Osteocyte (in vitro differentiated cells): ENCODE data around the gene SRGAP2C. TPM values are rescaled to one million over a fixed set of nuclear protein-coding genes. Genes with fewer than 3 reads are reported as not detected.
"Not testable (repeated sequence)": the region's sequence is repeated elsewhere in the genome, so short reads cannot be mapped to it uniquely, and the experiment has no call there.

Source experiments
- DNase-seq: peaks from one replicate; pipeline ENCODE4 v3.0.0; 2021; ENCODE audit warnings: mixed read lengths; ENCODE audit not compliant: unreplicated experiment; ENCODE audit errors: extremely low spot score
- H3K27ac Mint-ChIP-seq: one replicate; pipeline ENCODE4 v1.8.0; 2021; ENCODE audit warnings: mild to moderate bottlenecking, mixed read lengths; ENCODE audit not compliant: unreplicated experiment
- H3K27me3 Mint-ChIP-seq: one replicate; pipeline ENCODE4 v1.8.0; 2021; ENCODE audit warnings: mixed read lengths; ENCODE audit not compliant: unreplicated experiment
- H3K36me3 Mint-ChIP-seq: one replicate; pipeline ENCODE4 v1.8.0; 2021; ENCODE audit warnings: mixed read lengths; ENCODE audit not compliant: unreplicated experiment
- H3K4me1 Mint-ChIP-seq: one replicate; pipeline ENCODE4 v1.8.0; 2021; ENCODE audit warnings: mixed read lengths; ENCODE audit not compliant: unreplicated experiment
- H3K4me3 Mint-ChIP-seq: one replicate; pipeline ENCODE4 v1.8.0; 2021; ENCODE audit warnings: mild to moderate bottlenecking, moderate library complexity, mixed read lengths; ENCODE audit not compliant: unreplicated experiment
- H3K9me3 Mint-ChIP-seq: one replicate; pipeline ENCODE4 v1.8.0; 2021; ENCODE audit warnings: mixed read lengths; ENCODE audit not compliant: unreplicated experiment
- total RNA-seq: library from RNA; stranded (reverse); gene quantifications from 2 replicates; pipeline ENCODE4 v1.2.1, GENCODE V29; 2021

The SRGAP2C gene
- total RNA-seq, 1 donor from 2014 or later = 45.4 TPM

- not testable (repeated sequence) for H3K27ac Mint-ChIP-seq, H3K4me3 Mint-ChIP-seq, H3K27me3 Mint-ChIP-seq, DNase-seq, H3K36me3 Mint-ChIP-seq, H3K4me1 Mint-ChIP-seq, H3K9me3 Mint-ChIP-seq
Observed at GRCh38 chr1:121238384-121238783, 53.6 kb downstream of the SRGAP2C start.

DNA sequence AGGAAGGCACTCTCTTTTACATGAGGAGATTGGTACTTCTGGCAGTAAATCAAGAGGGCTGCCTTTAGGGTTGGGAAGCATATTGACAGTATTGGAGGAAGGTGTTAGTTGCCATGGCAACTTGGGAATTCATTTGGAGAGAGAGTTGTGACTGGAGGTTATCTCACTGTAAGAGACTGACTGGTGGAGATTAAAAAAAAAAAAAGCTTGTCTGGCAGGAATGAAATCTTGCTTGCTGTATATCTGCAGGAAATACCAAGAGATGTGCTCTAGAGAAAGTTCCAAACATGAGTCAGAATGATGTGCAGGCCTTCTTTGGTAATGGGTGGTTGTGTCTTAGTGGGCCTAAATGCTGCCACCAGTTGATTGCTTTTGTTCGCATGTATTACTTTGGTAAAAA is 59.1 kb downstream of the SRGAP2C start:
- not testable (repeated sequence) for H3K9me3 Mint-ChIP-seq, H3K4me3 Mint-ChIP-seq, H3K36me3 Mint-ChIP-seq, H3K27me3 Mint-ChIP-seq, H3K27ac Mint-ChIP-seq, H3K4me1 Mint-ChIP-seq, DNase-seq

GRCh38 chr1:121246399-121246798 is 61.6 kb downstream of the SRGAP2C start:
- not testable (repeated sequence) for H3K36me3 Mint-ChIP-seq, H3K4me1 Mint-ChIP-seq, H3K27ac Mint-ChIP-seq, DNase-seq, H3K9me3 Mint-ChIP-seq, H3K27me3 Mint-ChIP-seq, H3K4me3 Mint-ChIP-seq

- H3K27ac Mint-ChIP-seq, H3K4me1 Mint-ChIP-seq, DNase-seq, H3K9me3 Mint-ChIP-seq, H3K36me3 Mint-ChIP-seq, H3K4me3 Mint-ChIP-seq, H3K27me3 Mint-ChIP-seq: not testable (repeated sequence)
Observed at GRCh38 chr1:121252656-121253055, 67.9 kb downstream of the SRGAP2C start.

- not testable (repeated sequence) for H3K27me3 Mint-ChIP-seq, H3K36me3 Mint-ChIP-seq, DNase-seq, H3K27ac Mint-ChIP-seq, H3K9me3 Mint-ChIP-seq, H3K4me3 Mint-ChIP-seq, H3K4me1 Mint-ChIP-seq
Observed at GRCh38 chr1:121254618-121255017, 69.8 kb downstream of the SRGAP2C start.

- H3K27ac Mint-ChIP-seq, DNase-seq, H3K4me1 Mint-ChIP-seq, H3K27me3 Mint-ChIP-seq, H3K4me3 Mint-ChIP-seq, H3K9me3 Mint-ChIP-seq, H3K36me3 Mint-ChIP-seq: not testable (repeated sequence)
Observed at GRCh38 chr1:121257632-121258031, 72.9 kb downstream of the SRGAP2C start.

GRCh38 chr1:121258134-121258533 is 73.4 kb downstream of the SRGAP2C start:
- not testable (repeated sequence) for H3K4me3 Mint-ChIP-seq, H3K9me3 Mint-ChIP-seq, H3K27me3 Mint-ChIP-seq, H3K4me1 Mint-ChIP-seq, DNase-seq, H3K36me3 Mint-ChIP-seq, H3K27ac Mint-ChIP-seq

DNA sequence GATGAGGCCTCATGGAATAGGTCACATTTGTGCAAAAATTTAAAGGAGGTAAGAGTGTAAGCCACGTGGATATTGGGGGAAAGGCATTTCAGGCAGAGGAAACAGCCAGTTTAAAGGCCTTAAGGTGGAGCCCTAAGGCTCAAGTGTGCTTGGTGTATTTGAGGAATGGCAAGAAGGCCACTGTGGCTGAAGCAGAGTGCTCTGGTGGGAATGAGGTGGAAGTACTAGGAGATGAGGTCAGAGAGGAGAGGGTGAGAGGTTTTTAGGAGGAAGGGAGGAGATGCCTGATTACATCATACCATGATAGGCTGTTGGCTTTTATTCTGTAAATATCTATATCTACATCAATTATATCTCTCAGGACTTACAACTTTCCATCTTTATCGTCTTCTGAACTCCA is 75.4 kb downstream of the SRGAP2C start:
- not testable (repeated sequence) for H3K4me3 Mint-ChIP-seq, H3K9me3 Mint-ChIP-seq, H3K36me3 Mint-ChIP-seq, H3K4me1 Mint-ChIP-seq, DNase-seq, H3K27ac Mint-ChIP-seq, H3K27me3 Mint-ChIP-seq

- H3K27me3 Mint-ChIP-seq, DNase-seq, H3K36me3 Mint-ChIP-seq, H3K4me1 Mint-ChIP-seq, H3K4me3 Mint-ChIP-seq, H3K9me3 Mint-ChIP-seq, H3K27ac Mint-ChIP-seq: not testable (repeated sequence)
Observed at GRCh38 chr1:121262163-121262562, 77.4 kb downstream of the SRGAP2C start.

DNA sequence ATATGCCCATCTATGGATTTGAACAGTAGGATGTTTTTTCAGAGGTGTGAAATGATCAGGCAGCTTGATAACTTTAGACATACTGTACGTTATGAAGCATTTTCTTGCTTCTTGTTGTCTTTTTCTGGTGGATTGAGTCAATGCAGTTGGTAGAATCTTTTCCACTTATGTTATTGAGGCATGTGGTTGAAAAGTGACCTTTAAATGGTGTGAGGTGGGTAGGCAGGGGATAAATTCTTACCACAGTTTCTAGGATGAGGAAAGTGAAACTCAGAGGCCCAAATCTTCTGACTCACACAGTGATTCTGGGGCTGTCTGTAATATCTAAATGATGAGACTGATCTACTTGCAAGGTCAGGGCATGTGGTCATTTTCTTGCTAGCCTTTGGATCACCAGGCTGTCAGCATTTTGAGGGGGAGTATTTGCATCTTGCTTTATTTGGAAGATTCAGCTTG is 79.0 kb downstream of the SRGAP2C start:
- H3K9me3 Mint-ChIP-seq, H3K36me3 Mint-ChIP-seq, H3K27ac Mint-ChIP-seq, H3K4me3 Mint-ChIP-seq, H3K4me1 Mint-ChIP-seq, H3K27me3 Mint-ChIP-seq, DNase-seq: not testable (repeated sequence)

- not testable (repeated sequence) for H3K4me1 Mint-ChIP-seq, H3K27me3 Mint-ChIP-seq
Observed at GRCh38 chr1:121267072-121267471, 82.3 kb downstream of the SRGAP2C start.

DNA sequence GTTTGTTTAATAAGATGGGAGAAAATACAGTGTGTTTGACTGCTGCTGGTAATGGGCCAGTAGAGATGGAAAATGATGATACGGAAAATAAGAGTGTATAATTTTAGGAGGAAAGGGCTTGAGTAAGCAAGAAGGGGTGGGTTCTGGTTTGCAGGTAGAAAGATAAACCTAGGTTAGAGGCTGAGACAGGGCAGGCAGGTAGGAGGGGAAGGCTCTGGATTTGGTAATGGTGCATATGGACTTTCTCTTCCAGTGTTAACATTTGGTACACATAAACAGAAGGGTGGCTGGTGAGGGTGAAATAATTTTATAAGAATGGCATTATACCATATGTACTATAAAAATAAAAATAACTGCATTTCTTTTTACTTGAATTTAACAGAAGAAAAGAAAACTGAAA is 84.5 kb downstream of the SRGAP2C start:
- not testable (repeated sequence) for H3K4me1 Mint-ChIP-seq, H3K36me3 Mint-ChIP-seq, H3K27ac Mint-ChIP-seq, H3K4me3 Mint-ChIP-seq, H3K9me3 Mint-ChIP-seq, DNase-seq, H3K27me3 Mint-ChIP-seq

More at GRCh38 chr1:121267072-121267471, 82.3 kb downstream of the SRGAP2C start:
- not testable (repeated sequence) for H3K9me3 Mint-ChIP-seq, H3K36me3 Mint-ChIP-seq, H3K27ac Mint-ChIP-seq, H3K4me3 Mint-ChIP-seq, DNase-seq

DNA sequence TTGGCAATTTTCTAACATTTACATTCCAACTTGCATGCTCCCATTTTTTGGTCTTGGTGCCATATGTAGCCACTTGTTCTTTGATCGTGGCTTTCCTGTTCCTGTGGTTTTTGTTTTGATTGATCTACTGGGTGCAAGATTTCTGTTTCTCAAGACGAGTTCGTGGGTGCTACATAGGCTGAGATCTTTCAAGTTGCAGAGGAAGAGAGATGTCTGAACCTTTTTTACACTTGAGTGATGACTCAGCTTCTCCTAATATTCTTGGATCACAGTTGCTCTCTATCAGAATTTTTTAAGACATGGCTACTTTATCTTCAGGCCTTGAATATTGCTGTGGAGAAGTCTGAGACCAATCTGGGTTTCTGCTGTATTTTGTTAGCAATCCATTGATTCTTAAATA is 85.2 kb downstream of the SRGAP2C start:
- not testable (repeated sequence) for H3K36me3 Mint-ChIP-seq, H3K27me3 Mint-ChIP-seq, H3K9me3 Mint-ChIP-seq, H3K4me1 Mint-ChIP-seq, DNase-seq
- peak overlapping the region; percentile 93 for H3K27ac Mint-ChIP-seq
- H3K4me3 Mint-ChIP-seq = peak overlapping the region; percentile 71
